Smooth muscle cell (in vitro differentiated cells): ENCODE measurements around the gene DPYD. TPM values are rescaled to one million over a fixed set of nuclear protein-coding genes. Genes with fewer than 3 reads are reported as not detected.

Experiments
- DNase-seq: peaks from one replicate; lab custom pipeline; 2025; ENCODE audit not compliant: unreplicated experiment; lab: John Stamatoyannopoulos, UW
- H2AFZ ChIP-seq: fragments of 200-600 bp; sonication (generic); 2 replicates; pipeline ENCODE4 v1.6.0; 2016; ENCODE audit warnings: antibody characterized with exemption, low read depth, mild to moderate bottlenecking
- H3F3A ChIP-seq: fragments of 200-600 bp; sonication (generic); 2 replicates; pipeline ENCODE4 v1.6.0; 2017; ENCODE audit warnings: antibody characterized with exemption, low read depth
- H3K27ac ChIP-seq: fragments of 200-600 bp; sonication (generic); 2 replicates; pipeline ENCODE4 v1.5.1; 2016; ENCODE audit warnings: low read depth, mild to moderate bottlenecking
- H3K27me3 ChIP-seq: fragments of 200-600 bp; sonication (generic); 2 replicates; pipeline ENCODE4 v1.6.1; 2016; ENCODE audit warnings: low read depth, mild to moderate bottlenecking
- H3K36me3 ChIP-seq: fragments of 200-600 bp; sonication (generic); 2 replicates; pipeline ENCODE4 v1.5.1; 2016; ENCODE audit warnings: low read depth
- H3K4me1 ChIP-seq: fragments of 200-600 bp; sonication (generic); 2 replicates; pipeline ENCODE4 v1.5.1; 2016; ENCODE audit warnings: low read depth
- H3K4me2 ChIP-seq: fragments of 200-600 bp; sonication (generic); 2 replicates; pipeline ENCODE4 v1.6.0; 2016; ENCODE audit warnings: mild to moderate bottlenecking
- H3K4me3 ChIP-seq: fragments of 200-600 bp; sonication (generic); 2 replicates; pipeline ENCODE4 v1.5.1; 2016; ENCODE audit warnings: mild to moderate bottlenecking
- H3K79me2 ChIP-seq: fragments of 200-600 bp; sonication (generic); 2 replicates; pipeline ENCODE4 v1.6.0; 2016; ENCODE audit warnings: low read depth, mild to moderate bottlenecking
- H3K9ac ChIP-seq: fragments of 200-600 bp; sonication (generic); 2 replicates; pipeline ENCODE4 v1.6.0; 2016; ENCODE audit warnings: low read depth
- H3K9me3 ChIP-seq: fragments of 200-600 bp; sonication (generic); replicated peaks from 2 replicates; pipeline ENCODE4 v1.5.1; 2016; ENCODE audit warnings: low read depth
- H4K20me1 ChIP-seq: fragments of 200-600 bp; sonication (generic); 2 replicates; pipeline ENCODE4 v1.6.0; 2016; ENCODE audit warnings: low read depth
- WGBS: methylation state at CpG from one replicate; pipeline ENCODE4 v1.1.7; 2016; ENCODE audit warnings: low lambda C conversion rate; 5-methylcytosine and 5-hydroxymethylcytosine counted together
- polyA plus RNA-seq: library from polyadenylated mRNA; unstranded; fragments of >200 nt; fragmentation: Nextera tagmentation; extraction: Ambion mirVana; gene quantifications from 2 replicates; pipeline ENCODE4 v1.2.1, GENCODE V29; 2016
- total RNA-seq: library from RNA; depleted of rRNA; stranded (reverse); fragments of >200 nt; gene quantifications from 2 replicates; pipeline ENCODE4 v1.2.3, GENCODE V29; 2014
- TF ChIP-seq, protein P1 (sequence below): fragments of 200-600 bp; sonication (generic); IDR thresholded peaks from 2 replicates; pipeline ENCODE4 v1.5.1; 2017; ENCODE audit warnings: borderline replicate concordance, mild to moderate bottlenecking, antibody characterized with exemption; ENCODE audit not compliant: insufficient read depth, poor library complexity, severe bottlenecking

DPYD gene
- total and polyA plus RNA-seq, 2 experiments from 2014 or later = 1.8 to 2.0 TPM

DNA sequence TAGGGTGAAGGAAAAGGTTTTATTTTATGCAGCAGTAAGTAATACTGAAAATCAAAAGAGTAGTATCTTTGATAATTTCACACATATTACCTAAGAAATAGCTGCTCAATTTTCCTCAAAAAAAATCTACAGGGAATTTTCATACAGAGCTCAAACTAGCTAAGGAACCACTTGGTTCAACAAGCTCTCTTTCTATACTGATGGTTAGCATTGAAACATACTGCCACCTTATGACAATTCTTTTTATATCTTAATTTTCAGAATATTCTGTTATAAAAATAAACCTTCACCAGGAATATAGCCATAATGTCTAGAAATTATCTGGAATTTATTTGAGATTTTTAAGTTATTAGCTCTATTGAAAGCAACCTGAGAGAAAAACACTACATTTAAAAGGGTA lies 142.1 kb downstream of the DPYD start:
- no peak for DNase-seq

DNA sequence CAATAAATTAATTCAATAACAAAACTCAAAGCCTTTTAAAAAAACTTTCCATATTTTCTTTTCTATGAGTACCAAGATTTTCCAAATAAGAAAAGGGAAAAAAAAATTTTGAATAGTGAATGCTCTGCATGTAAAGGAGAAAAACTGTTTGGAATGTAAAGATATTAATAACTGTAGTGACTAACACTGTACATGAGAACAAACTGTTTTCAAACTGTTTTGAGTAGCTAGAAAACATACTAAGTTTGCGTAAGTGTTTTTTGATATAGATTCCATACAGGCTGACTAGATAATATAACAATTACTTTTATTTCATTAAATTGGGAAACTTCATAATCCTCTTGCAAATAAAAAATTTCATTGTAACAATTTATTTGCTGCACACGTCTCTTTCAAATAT lies 150.5 kb downstream of the DPYD start:
- Histone ChIP-seq H3F3A (no peaks in the 10 kb centered on the region), H3K4me3 (no peak overlapping the region), H3K79me2 (no peaks in the 10 kb centered on the region), H3K27me3 (no peaks in the 10 kb centered on the region), H2AFZ (no peak overlapping the region), H3K9me3 (no peaks in the 10 kb centered on the region), H3K9ac (no peak overlapping the region), H3K4me2 (no peak overlapping the region), H3K4me1 (no peaks in the 10 kb centered on the region), H4K20me1 (no peaks in the 10 kb centered on the region), H3K36me3 (no peaks in the 10 kb centered on the region), H3K27ac (no peak overlapping the region)
- no peak for DNase-seq
- WGBS = 95% methylated on average over 2 of the region's 2 CpGs
- TF ChIP-seq, protein P1, sequence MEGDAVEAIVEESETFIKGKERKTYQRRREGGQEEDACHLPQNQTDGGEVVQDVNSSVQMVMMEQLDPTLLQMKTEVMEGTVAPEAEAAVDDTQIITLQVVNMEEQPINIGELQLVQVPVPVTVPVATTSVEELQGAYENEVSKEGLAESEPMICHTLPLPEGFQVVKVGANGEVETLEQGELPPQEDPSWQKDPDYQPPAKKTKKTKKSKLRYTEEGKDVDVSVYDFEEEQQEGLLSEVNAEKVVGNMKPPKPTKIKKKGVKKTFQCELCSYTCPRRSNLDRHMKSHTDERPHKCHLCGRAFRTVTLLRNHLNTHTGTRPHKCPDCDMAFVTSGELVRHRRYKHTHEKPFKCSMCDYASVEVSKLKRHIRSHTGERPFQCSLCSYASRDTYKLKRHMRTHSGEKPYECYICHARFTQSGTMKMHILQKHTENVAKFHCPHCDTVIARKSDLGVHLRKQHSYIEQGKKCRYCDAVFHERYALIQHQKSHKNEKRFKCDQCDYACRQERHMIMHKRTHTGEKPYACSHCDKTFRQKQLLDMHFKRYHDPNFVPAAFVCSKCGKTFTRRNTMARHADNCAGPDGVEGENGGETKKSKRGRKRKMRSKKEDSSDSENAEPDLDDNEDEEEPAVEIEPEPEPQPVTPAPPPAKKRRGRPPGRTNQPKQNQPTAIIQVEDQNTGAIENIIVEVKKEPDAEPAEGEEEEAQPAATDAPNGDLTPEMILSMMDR = no peak

More for the DNA sequence above, 142.1 kb downstream of the DPYD start:
- no peak overlapping the region for H3K27ac ChIP-seq
- H3K9ac ChIP-seq = no peak overlapping the region
- TF ChIP-seq, protein P1 = no peak
- H3K27me3 ChIP-seq = no peaks in the 10 kb centered on the region
- H3K4me2 ChIP-seq = no peak overlapping the region
- H4K20me1 ChIP-seq = no peaks in the 10 kb centered on the region
- no peak overlapping the region for H2AFZ ChIP-seq
- no peaks in the 10 kb centered on the region for H3K9me3 ChIP-seq
- H3K79me2 ChIP-seq = no peaks in the 10 kb centered on the region
- H3K4me3 ChIP-seq = no peak overlapping the region
- H3K36me3 ChIP-seq = no peaks in the 10 kb centered on the region
- no peaks in the 10 kb centered on the region for H3F3A ChIP-seq
- H3K4me1 ChIP-seq = no peaks in the 10 kb centered on the region

- no peak overlapping the region for H3K9ac ChIP-seq
- H4K20me1 ChIP-seq = no peaks in the 10 kb centered on the region
- H3K4me1 ChIP-seq = no peaks in the 10 kb centered on the region
- H3K36me3 ChIP-seq = no peaks in the 10 kb centered on the region
- no peak overlapping the region for H2AFZ ChIP-seq
- H3K4me3 ChIP-seq = no peak overlapping the region
- TF ChIP-seq, protein P1 = no peak
- H3K27ac ChIP-seq = no peak overlapping the region
- no peaks in the 10 kb centered on the region for H3K9me3 ChIP-seq
- H3F3A ChIP-seq = no peaks in the 10 kb centered on the region
- H3K4me2 ChIP-seq = no peak overlapping the region
- DNase-seq = no peak
- H3K79me2 ChIP-seq = no peaks in the 10 kb centered on the region
- no peaks in the 10 kb centered on the region for H3K27me3 ChIP-seq
- WGBS = 82% methylated on average over 4 of the region's 4 CpGs
These were observed 153.5 kb downstream of the DPYD start for GRCh38 chr1:97767381-97767780.

DNA sequence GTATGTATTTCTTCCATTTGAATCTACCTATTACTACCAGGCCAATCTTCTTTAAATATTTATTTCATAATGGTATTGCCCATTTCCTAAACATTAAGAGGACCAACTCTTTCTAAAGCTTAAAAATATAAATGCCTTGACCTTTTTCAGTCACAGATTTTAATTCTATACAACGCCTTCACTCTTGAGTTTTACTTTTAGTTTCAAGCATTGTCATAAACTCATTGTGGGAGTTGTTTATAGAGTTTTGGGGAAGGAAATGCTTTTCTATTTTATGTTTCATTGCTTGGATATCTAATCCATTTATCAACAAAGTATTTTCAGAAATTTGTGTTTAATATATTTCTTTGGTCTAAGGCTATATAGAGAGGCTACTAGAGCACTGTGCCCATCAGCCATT lies 155.8 kb downstream of the DPYD start:
- Histone ChIP-seq H3K9me3 (no peaks in the 10 kb centered on the region), H3F3A (no peaks in the 10 kb centered on the region), H3K79me2 (no peaks in the 10 kb centered on the region), H3K27ac (no peak overlapping the region), H3K36me3 (no peaks in the 10 kb centered on the region), H3K27me3 (no peaks in the 10 kb centered on the region), H3K9ac (no peak overlapping the region), H3K4me3 (no peak overlapping the region), H3K4me1 (no peaks in the 10 kb centered on the region), H3K4me2 (no peak overlapping the region), H4K20me1 (no peaks in the 10 kb centered on the region), H2AFZ (no peak overlapping the region)
- WGBS = 97% methylated on average over 1 of the region's 1 CpG
- DNase-seq = no peak
- TF ChIP-seq, protein P1 = no peak
